TTC549 (cell line): ENCODE data around the gene CST8.
"Not testable (repeated sequence)": the region's sequence is repeated elsewhere in the genome, so short reads cannot be mapped to it uniquely, and the experiment has no call there.

Source experiments
- FAIRE-seq: peaks from 2 replicates; lab custom pipeline; 2012; peaks lifted over from hg19 to GRCh38; lab: Jason Lieb, UNC

The CST8 gene, protein sequence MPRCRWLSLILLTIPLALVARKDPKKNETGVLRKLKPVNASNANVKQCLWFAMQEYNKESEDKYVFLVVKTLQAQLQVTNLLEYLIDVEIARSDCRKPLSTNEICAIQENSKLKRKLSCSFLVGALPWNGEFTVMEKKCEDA

DNA sequence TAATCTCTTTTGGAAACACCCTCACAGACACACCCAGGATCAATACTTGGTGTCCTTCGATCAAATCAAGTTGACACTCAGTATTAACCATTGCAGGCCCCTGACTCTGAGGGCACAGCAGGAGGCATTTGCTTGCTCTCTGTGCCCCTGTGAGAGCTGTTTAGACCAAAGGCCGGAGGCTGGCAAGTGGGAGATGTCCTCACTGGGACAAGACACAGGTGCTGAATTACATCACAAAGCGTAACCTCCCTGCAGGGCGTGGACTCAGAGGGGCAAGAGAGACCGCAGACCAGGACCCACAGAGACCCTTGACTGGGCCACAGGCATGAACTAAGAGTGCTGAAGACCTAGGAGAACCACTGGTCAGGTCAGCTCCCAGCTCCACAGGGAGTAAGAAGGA, at the start of gene CST8:
TSS of gene CST8 (plus strand) at position 301 of the 400 bp plus-strand sequence. CDS start 551 bp downstream, outside the sequence.
- no peak for FAIRE-seq

DNA sequence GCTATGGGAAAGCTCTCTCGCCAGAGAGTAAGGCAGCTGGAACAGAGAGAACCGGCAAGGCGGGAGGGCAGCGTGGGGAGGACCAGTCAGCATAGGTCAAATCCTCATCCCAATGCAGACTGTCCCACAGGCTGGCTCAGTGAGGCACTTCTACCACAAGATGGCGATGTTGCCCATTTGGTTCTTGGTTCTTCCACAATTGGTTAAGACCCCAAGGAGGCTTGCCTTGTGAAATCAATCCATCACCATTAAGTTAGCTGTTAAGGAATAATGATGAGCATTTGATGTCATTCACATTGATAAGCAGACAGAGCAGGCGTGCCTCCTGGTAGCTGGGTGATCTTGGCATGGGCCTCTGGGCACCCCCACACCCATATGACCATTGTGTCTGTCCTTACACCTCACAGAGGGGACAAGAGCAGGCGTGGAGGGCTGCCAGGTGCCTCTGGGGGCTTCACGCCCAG, 49.0 kb upstream of the CST8 start:
- FAIRE-seq = no peak

DNA sequence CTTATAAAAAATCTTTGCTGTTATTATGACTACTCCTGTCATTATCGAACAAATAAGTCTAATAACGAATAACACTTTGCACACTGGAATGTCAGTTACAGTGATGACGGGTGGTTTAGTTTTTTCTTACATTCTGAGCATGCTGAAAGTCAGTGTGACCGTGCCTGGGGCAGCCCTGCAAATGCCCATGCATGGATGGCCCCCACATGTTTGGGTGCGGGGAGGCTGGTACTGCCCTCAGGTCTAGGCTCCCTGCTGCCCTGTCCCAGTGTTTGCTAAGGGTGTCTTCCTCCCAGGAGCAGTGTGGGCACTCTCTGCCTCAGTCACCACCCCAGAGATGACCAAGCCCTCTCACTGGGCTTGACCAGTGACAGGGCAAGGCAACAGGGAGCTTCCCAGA, 48.5 kb upstream of the CST8 start:
- FAIRE-seq = no peak

DNA sequence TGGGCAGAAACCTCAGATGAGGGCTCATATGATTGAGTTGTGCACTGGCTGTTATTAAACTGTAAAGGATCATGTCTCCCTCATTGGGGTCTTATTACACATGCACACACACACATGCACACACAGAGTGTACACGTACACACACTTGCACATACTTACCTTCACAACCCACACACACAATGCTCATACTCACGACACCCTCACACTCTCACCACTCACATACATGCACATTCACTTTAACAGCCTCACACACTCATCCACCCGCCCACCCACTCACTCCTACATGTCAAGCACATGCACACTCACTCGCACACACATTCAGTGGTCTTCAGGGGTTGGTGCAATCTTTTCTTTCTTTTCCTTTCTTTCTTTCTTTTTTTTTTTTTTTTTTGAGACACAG, 46.1 kb upstream of the CST8 start:
- no peak for FAIRE-seq

DNA sequence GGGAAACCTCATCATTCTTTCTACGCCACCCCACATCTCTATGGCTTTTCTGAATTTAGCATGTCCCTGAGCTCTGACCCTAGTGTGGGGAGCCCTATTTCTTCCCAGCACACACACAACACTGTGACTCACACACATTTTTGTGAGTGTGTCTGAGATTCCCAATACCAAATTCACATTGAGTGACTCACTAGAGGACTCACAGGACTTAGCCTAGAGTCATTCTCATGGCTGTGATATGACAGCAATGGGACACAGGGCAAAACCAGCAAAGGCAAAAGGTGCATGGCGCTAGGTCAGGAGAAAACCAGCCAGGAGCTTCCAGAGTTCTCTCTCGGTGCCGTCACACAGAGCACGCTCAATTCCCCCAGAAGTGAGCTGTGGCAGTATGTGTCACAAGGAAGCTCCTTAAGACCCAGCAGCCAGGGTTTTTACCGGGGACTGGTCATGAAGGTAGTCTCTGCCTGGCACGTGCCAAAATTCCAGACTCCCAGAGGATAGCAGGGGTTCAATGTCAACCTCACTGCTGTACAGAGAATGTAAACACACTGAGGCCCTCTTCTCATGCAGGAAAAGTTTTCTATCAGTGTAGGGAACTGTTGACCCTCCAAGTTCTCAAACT, 45.2 kb upstream of the CST8 start:
- no peak for FAIRE-seq

DNA sequence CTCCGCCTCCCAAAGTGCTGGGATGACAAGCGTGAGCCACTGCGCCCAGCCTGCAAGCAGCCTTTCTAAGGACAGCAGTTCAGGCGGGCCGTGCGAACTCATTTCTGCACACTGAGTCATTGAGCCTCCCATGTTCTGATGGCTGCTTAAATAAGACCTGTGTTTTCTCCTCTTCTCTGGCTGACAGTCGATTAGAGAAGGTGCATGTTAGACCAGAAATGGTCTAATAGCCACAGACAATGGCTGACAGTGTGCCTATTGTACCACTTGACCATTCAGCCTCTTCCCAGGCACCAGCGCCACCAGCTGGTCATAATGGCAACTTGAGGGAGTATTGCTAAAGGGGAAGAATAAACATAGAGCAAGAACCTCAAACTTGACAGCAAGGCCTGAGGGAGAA, 44.4 kb upstream of the CST8 start:
- FAIRE-seq = no peak

DNA sequence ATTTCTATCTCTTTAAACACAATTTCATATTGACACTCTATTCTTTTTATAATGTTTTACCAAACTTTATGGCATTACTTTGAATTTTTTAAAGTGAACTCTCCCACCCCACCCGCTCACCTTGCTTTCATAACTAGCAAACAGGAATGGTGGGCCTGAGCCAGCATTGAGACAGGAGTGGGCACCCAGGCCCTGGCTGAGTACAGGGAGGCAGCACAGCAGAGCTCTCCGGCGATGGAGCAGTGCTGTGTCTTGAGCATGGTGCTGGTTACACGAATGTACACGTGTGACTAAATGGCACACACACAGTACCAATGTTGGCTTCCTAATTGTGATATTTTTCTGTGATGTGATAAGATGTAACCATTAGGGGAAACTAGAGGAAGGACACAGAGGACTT, 42.8 kb upstream of the CST8 start:
- FAIRE-seq = no peak

DNA sequence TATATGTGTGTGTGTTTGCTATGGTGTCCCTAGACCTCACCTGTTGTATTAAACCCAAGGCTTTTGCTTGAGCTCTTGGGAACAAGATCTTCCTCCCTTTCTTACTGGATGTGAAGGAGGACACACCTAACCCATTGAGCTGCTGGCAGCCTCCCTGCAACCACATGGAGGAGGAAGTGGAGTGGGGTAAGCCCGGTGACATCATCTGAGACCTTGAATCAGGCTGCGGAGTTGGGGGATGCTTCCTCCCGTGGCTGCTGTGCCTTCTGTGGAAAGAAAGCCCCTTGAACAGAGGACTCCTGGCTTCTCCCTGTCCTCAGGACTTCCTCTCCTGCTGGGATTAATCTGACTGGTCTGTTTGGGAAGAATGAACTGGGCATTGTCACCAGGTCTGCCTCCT, 41.5 kb upstream of the CST8 start:
- no peak for FAIRE-seq

DNA sequence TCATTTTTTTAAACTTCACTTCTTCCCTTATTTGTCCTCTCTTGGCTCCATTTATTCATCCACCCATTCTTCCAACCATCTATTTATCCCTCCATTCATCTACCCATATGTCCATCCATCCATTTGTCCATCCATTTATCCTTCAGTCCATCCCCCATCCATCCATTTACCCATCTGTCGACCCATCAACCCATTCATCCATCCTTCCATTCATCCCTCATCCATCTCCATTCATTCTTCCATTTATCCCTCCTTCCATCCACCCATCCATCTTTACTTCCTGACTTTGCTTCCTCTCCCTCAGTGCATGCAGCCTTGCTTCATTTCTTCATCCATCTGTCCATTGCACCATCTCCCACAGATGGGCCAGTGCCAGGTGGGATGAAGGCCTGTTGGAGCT, 40.0 kb upstream of the CST8 start:
- no peak for FAIRE-seq

DNA sequence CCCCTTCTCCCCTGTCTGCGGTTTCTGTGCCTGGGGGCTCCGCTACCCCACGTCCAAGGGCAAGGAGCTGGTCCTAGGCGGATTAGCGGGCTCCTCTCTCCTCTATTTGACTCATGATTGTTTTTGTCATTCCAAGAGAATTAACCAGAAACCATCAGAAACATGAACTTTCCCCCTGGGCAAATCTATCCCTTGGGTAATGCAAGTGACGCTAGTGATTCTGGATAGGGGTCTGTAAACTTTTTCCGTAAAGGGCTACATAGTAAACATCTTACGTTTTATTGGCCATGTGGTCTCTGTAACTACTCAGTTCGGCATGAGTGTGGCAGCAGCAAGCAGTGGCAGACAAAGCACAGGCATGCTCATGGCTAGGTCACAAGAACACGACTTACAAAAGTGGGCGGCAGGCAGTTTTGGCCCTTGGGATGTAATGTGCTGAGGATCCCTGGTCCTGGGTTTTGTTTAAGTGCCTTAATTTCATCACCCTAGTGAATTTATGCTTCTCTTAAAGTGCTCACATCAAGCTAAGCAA, 38.9 kb upstream of the CST8 start:
- FAIRE-seq = no peak

DNA sequence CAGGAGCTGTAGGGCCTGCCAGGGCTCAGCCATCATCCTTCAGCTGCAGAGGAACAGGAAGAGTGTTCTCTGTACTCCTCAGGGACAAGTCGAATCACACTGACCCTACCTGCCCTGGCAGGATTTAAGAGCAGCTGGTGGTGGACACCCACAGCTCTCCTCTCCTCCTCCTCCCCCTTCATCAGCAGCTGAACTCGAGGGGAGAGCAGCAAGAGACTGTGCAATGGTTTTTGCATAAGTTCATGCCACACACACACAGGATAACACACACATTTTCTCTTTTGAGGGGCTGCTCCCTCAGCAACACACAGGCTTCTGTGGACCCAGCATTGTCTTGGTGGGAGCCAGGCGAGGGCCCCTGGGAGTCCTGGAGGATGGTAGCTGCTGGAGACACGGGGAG, 38.1 kb upstream of the CST8 start, which contains the start of gene CST11:
TSS of gene CST11 (minus strand) at position 101 of the 400 bp plus-strand sequence. CDS start at position 36, 65 bp downstream.
- no peak for FAIRE-seq

DNA sequence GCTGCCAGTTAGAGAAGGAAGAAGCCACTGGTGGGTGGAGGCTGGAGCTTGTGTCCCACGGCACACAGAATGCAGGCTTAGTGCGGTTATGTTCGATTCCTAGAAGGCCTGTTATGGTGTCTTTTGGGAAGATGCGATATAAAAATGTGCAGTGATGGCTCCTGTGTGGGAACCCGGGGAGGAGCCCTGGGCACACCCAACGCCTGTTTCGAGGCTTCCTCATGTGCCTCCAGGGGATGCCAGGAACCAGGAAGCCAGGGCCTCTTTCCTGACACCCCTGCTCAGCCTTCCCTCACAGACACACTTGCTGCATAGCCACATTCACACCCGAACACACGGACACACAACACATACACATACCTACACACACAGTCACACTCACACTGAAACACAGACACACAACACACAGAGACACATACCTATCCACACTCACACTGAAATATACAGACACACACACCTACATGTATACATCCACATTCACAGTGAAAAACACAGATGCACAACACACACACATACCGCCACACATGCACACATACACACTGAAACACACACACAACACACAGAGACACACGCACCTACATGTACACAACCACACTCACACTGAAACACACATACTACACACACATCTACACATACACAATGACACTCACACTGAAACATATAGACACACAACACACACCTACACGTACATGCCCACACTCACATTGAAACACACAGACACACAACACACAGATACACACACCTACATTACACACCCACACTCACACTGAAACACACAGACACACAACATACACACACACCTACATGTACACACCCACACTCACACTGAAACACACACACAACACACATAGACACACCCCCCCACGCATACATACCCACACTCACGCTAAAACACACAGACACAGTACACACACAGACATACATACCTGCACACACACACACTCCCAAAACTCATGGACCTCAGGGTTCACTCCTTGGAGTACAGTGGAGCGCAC, 37.1 kb upstream of the CST8 start:
- no peak for FAIRE-seq

DNA sequence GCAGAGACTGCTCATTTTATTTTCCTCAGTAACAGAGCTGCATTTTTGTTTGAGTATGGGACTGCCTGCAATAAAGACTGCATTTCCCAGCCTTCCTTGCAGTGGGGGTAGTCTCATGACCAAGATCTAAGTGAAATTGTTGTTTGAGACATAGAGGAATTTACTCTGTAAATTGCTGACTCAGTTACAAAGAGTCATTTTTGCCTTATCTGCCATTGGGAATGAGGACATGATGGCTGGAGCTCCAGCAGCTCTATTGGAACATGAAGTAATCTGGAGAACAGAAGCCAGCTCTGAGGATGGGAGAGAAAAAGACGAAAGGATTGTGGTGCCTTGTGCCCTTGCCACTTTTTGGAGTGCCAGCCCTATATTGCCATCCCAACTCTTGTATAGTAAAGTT, 36.1 kb upstream of the CST8 start:
- no peak for FAIRE-seq

DNA sequence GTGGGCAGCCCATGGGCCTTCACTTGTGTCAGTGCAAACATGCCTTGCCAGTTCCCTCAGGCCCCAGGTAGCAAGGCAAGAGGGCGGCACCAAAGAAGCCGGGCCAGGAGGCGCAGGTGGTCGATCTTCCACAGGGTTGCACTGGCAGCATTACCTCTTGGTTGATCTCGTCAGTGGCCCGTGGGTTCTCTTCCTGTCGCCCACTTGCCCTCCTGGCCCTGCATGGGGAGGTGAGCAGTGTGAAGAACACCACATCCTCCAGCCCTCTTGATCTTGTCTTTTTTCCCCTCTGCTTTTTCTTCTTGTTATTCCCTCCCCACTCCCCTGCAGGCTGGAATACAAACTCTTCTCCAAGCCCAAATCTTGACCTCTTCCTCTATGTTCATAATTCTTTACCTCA, 35.3 kb upstream of the CST8 start:
- FAIRE-seq = no peak

DNA sequence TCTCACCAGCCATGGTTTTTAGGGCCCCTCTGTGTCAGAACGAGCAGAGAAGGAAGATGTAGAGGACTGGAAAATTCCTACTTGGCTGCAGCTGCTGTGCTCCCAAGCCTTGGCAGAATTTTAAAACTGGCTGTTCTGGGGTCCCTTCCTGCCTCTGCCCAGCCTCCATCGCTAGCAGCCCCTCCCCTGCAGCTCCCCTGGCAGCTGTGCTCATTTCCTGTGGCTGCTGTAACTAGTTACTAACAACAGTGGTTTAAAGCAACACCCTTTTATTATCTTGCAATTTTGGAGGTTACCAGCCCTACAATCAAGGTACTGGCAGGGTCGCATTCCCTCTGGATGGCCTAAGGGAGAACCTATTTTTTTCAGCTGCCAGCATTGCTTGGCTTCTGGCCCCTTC, 34.5 kb upstream of the CST8 start:
- no peak for FAIRE-seq

DNA sequence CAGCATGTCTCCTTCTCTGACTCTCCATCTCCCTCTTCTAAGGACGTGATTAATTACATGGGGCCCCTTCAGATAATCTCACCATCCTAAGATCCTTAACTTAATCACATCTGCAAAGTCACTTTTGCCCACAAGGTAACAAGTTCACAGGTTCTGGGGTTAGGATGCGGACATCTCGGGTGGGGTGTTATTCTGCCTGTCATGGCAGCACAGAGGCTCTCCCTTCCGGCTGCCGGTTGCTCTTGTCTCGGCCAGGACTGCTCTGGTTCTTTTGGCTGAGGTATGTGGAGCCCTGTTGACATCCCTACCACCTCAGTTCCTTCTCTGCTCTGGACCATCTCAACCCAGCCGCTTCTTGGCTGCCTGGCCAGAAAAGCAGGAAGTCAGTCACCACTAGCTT, 34.0 kb upstream of the CST8 start:
- no peak for FAIRE-seq

DNA sequence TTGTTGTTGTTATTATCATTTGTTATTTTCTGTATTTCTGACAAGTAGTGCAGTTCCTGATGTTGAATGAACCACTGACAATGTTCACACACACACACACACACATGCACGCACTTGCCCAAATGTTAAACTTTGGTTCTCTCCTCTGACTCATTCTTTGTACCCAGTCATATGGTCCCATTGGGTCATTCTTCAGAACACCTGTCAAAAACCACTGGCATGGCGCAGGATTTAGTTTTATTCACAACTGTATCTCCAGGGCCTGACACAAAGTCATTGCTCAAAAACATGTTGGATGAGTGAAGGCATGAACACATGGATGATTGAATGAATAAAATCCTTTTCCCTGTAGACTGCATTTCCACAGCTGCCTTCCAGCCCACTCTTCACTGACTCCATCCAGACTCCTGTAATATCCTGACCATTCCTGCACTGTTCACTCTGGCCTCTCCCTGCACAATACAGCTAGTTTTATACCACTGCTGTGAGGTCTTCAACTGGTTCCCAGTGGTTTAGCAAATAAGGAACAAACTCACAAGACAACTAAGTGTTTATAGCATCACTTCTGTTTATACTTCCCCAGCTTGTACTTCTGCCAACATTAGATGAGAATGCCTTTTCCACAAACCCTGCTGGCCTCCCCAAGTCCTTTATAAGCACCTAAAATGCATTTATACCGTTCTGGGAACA, 31.3 kb upstream of the CST8 start:
- FAIRE-seq = no peak

DNA sequence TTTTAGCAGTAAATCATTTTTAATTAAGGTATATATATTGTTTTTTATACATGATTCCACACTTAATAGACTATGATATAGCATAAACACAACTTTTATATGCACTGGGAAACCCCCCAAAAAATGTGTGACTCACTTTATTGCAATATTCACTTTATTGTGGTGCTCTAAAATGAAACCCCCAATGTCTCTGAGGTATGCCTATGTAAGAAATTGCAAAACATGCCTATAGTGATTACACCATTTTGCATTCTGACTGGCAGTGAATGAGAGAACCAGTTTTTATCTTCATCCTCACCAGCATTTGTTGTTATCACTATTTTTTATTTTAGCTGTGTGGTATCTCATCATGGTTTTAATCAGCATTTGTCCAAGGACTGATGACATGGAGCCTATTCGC, 29.7 kb upstream of the CST8 start:
- FAIRE-seq = no peak

DNA sequence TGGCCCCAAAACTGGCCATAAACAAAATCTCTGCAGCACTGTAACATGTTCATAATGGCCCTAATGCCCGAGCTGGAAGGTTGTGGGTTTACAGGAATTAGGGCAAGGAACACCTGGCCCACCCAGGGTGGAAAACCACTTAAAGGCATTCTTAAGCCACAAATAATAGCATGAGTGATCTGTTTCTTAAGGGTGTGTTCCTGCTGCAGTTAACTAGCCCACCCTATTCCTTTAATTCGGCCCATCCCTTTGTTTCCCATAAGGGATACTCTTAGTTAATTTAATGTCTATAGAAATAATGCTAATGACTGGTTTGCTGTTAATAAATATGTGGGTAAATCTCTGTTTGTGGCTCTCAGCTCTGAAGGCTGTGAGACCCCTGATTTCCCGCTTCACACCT, 24.0 kb upstream of the CST8 start:
- not testable (repeated sequence) for FAIRE-seq

DNA sequence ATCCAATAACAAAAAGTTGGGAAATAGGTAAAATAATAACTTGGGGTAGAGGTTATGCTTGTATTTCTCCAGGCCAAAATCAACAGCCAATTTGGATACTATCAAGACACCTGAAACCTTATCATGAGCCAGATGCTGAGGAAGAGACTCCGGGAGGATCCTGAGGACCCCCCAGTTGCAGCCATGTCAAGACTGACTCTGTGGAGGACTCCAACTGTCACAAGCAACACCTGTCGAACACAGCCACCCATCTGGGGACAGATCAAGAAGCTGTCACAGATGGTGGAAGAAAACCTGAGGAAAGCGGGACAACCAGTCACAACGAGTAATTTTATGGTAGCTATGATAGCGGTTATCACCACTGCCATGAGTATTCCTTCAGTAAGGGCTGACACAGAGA, 18.6 kb upstream of the CST8 start:
- not testable (repeated sequence) for FAIRE-seq

DNA sequence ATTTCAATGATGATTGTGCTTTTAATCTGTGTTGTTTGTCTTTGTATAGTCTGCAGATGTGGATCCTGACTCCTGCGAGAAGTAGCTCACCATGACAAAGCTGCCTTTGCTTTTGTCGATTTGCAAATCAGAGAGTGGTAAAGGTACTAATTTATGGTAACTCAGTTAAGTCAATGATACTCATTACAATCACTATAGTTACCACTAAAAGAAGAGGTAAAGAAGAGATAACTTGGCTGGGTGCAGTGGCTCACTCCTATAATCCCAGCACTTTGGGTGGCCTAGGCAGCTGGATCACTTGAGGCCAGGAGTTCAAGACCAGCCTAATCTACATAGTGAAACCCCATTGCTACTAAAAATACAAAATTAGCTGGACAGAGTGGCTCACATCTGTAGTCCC, 17.6 kb upstream of the CST8 start:
- FAIRE-seq = not testable (repeated sequence)

DNA sequence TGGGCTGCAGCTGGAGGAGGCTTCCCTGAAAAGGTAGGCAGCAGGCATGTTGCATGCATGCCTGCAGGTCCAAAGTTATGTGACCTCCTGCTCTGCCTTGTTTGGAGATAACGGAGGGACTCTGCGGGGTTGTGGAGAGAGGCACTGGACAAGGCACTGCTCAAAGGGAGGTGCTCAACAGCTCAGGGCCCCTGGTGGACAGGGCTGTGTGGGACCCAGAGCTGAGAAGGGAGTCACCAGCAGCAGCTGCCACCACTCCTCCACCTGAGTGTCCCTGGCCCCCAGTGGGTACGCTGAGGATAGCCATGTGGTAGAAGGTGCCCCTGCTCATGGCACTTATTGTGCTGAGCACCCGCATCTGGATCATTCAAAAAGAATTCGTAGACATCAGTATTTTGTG, 15.5 kb upstream of the CST8 start:
- no peak for FAIRE-seq
